GM20000 (cell line): ENCODE data around the gene FAM83C.

Source experiments
- DNase-seq: peaks from one replicate; pipeline ENCODE4 v3.0.0; 2012; ENCODE audit warnings: low spot score
- CTCF ChIP-seq: IDR thresholded peaks from 2 replicates; pipeline ENCODE4 v1.5.1; 2012; ENCODE audit warnings: mild to moderate bottlenecking, control low read depth; ENCODE audit errors: extremely low read depth, missing control alignments

Gene FAM83C

GRCh38 chr20:35290887-35291417, 1.3 kb downstream of the FAM83C start:
- TF ChIP-seq CTCF, result no peak
- DNase-seq, result no peak

- DNase-seq, result no peak
These were observed 1.9 kb downstream of the FAM83C start for GRCh38 chr20:35290186-35290886.

GRCh38 chr20:35288325-35289060, 3.7 kb downstream of the FAM83C start:
- no peak for DNase-seq
- TF ChIP-seq CTCF, result no peak

More at GRCh38 chr20:35290186-35290886, 1.9 kb downstream of the FAM83C start:
- TF ChIP-seq CTCF, result no peak

GRCh38 chr20:35287509-35288324, 4.5 kb downstream of the FAM83C start:
- TF ChIP-seq CTCF, result no peak
- DNase-seq, result no peak

GRCh38 chr20:35286899-35287508, 5.2 kb downstream of the FAM83C start:
- no peak for DNase-seq
- TF ChIP-seq CTCF, result no peak

- no peak for DNase-seq
- TF ChIP-seq CTCF, result no peak
These were observed 5.9 kb downstream of the FAM83C start for GRCh38 chr20:35286077-35286898.
